ENCODE measurements around the gene ACOXL.

The ACOXL gene

GRCh38 chr2:111055735-111056134 lies 323.4 kb downstream of the ACOXL start:
- H3K4me1 ChIP-seq (ENCODE audit: control insufficient read depth, insufficient read depth, low read length) = no peaks in the 10 kb centered on the region; the same call in 1 of the 2 replicates
- POLR2A ChIA-PET = no interaction called here
- H3K9me3 ChIP-seq (ENCODE audit: control insufficient read depth, insufficient read depth, low read depth, low read length) = no peaks in the 10 kb centered on the region
- no peak overlapping the region for H3K4me3 ChIP-seq (ENCODE audit: low read depth, low read length)
- H3K36me3 ChIP-seq (ENCODE audit: control insufficient read depth in 2 of 2, insufficient read depth in 1 of 2, low read length in 2 of 2) = no peaks in the 10 kb centered on the region
- H3K27ac ChIP-seq (ENCODE audit: extremely low read depth, low read depth, low read length) = no peak overlapping the region
- TF ChIP-seq, protein P1, sequence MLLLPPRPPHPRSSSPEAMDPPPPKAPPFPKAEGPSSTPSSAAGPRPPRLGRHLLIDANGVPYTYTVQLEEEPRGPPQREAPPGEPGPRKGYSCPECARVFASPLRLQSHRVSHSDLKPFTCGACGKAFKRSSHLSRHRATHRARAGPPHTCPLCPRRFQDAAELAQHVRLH (tag by site-specific recombination; IDR thresholded peaks at IDR 0.05) = no peak
- TF ChIP-seq, protein P2, sequence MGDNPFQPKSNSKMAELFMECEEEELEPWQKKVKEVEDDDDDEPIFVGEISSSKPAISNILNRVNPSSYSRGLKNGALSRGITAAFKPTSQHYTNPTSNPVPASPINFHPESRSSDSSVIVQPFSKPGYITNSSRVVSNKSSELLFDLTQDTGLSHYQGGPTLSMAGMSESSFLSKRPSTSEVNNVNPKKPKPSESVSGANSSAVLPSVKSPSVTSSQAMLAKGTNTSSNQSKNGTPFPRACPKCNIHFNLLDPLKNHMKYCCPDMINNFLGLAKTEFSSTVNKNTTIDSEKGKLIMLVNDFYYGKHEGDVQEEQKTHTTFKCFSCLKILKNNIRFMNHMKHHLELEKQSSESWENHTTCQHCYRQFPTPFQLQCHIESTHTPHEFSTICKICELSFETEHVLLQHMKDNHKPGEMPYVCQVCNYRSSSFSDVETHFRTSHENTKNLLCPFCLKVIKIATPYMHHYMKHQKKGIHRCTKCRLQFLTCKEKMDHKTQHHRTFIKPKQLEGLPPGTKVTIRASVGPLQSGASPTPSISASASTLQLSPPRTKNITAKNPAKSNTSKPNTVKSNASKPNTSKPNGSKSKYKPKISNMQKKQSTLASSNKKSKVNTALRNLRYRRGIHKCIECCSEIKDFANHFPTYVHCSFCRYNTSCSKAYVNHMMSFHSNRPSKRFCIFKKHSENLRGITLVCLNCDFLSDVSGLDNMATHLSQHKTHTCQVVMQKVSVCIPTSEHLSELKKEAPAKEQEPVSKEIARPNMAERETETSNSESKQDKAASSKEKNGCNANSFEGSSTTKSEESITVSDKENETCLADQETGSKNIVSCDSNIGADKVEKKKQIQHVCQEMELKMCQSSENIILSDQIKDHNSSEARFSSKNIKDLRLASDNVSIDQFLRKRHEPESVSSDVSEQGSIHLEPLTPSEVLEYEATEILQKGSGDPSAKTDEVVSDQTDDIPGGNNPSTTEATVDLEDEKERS (tag by site-specific recombination; IDR thresholded peaks at IDR 0.05) = no peak
- TF ChIP-seq ZNF701 (tag by site-specific recombination; IDR thresholded peaks at IDR 0.05) (no peak), ZNF10 (tag by site-specific recombination; IDR thresholded peaks at IDR 0.05) (no peak)
- CTCF ChIA-PET = interaction anchor here (0.6 kb wide), 1 partner anchor 139 kb away, joined by 3 read pairs; no protein-coding TSS in a partner anchor

- no peaks in the 10 kb centered on the region; the same call in 1 of the 2 replicates for H3K4me1 ChIP-seq (ENCODE audit: control insufficient read depth, insufficient read depth, low read length)
- no peak overlapping the region for H3K27ac ChIP-seq (ENCODE audit: extremely low read depth, low read depth, low read length)
- ChIA-PET POLR2A (no interaction called here), CTCF (no interaction called here)
- H3K9me3 ChIP-seq (ENCODE audit: control insufficient read depth, insufficient read depth, low read depth, low read length) = no peaks in the 10 kb centered on the region
- H3K4me3 ChIP-seq (ENCODE audit: low read depth, low read length) = no peak overlapping the region
- no peaks in the 10 kb centered on the region for H3K36me3 ChIP-seq (ENCODE audit: control insufficient read depth in 2 of 2, insufficient read depth in 1 of 2, low read length in 2 of 2)
- TF ChIP-seq SCRT2 (tag by site-specific recombination; IDR thresholded peaks at IDR 0.05) (no peak), ZNF274 (IDR thresholded peaks at IDR 0.05; ENCODE audit: low read length) (no peak), ZNF274 (tag by site-specific recombination; IDR thresholded peaks at IDR 0.05; ENCODE audit: borderline replicate concordance) (no peak), ZNF292 (tag by site-specific recombination; IDR thresholded peaks at IDR 0.05; ENCODE audit: borderline replicate concordance, low read depth) (no peak), ZNF184 (tag by site-specific recombination; IDR thresholded peaks at IDR 0.05) (no peak), ZNF664 (tag by site-specific recombination; IDR thresholded peaks at IDR 0.05) (no peak), EGR2 (tag by site-specific recombination; IDR thresholded peaks at IDR 0.05; ENCODE audit: low read depth) (no peak), SALL2 (tag by site-specific recombination; IDR thresholded peaks at IDR 0.05; ENCODE audit: borderline replicate concordance) (no peak), ZNF302 (tag by site-specific recombination; IDR thresholded peaks at IDR 0.05; ENCODE audit: low read depth) (no peak), TSHZ1 (tag by site-specific recombination; IDR thresholded peaks at IDR 0.05; ENCODE audit: borderline replicate concordance) (no peak), ZNF311 (tag by site-specific recombination; IDR thresholded peaks at IDR 0.05; ENCODE audit: borderline replicate concordance) (no peak)
- TF ChIP-seq, protein P3, sequence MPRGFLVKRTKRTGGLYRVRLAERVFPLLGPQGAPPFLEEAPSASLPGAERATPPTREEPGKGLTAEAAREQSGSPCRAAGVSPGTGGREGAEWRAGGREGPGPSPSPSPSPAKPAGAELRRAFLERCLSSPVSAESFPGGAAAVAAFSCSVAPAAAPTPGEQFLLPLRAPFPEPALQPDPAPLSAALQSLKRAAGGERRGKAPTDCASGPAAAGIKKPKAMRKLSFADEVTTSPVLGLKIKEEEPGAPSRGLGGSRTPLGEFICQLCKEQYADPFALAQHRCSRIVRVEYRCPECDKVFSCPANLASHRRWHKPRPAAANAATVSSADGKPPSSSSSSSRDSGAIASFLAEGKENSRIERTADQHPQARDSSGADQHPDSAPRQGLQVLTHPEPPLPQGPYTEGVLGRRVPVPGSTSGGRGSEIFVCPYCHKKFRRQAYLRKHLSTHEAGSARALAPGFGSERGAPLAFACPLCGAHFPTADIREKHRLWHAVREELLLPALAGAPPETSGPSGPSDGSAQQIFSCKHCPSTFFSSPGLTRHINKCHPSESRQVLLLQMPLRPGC (tag by site-specific recombination; IDR thresholded peaks at IDR 0.05) = no peak
- TF ChIP-seq, protein P4, sequence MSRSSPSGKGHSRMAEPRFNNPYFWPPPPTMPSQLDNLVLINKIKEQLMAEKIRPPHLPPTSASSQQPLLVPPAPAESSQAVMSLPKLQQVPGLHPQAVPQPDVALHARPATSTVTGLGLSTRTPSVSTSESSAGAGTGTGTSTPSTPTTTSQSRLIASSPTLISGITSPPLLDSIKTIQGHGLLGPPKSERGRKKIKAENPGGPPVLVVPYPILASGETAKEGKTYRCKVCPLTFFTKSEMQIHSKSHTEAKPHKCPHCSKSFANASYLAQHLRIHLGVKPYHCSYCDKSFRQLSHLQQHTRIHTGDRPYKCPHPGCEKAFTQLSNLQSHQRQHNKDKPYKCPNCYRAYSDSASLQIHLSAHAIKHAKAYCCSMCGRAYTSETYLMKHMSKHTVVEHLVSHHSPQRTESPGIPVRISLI (tag by site-specific recombination; IDR thresholded peaks at IDR 0.05) = no peak
- TF ChIP-seq, protein P5, sequence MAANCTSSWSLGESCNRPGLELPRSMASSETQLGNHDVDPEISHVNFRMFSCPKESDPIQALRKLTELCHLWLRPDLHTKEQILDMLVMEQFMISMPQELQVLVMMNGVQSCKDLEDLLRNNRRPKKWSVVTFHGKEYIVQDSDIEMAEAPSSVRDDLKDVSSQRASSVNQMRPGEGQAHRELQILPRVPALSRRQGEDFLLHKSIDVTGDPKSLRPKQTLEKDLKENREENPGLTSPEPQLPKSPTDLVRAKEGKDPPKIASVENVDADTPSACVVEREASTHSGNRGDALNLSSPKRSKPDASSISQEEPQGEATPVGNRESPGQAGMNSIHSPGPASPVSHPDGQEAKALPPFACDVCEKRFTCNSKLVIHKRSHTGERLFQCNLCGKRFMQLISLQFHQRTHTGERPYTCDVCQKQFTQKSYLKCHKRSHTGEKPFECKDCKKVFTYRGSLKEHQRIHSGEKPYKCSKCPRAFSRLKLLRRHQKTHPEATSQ (tag by site-specific recombination; IDR thresholded peaks at IDR 0.05) = no peak
Observed at GRCh38 chr2:111057045-111057444, 324.7 kb downstream of the ACOXL start.

Data from HEK293 (cell line).